Astrocyte (in vitro differentiated cells and primary cell): ENCODE data around the gene ITGBL1.

ENCODE experiments used
- EZH2 ChIP-seq: IDR thresholded peaks from 2 replicates; pipeline ENCODE4 v1.6.1; 2012; ENCODE audit warnings: mild to moderate bottlenecking, low read length, inconsistent platforms; ENCODE audit not compliant: insufficient read depth
- TF ChIP-seq, protein P1 (sequence below): IDR thresholded peaks from 2 replicates; pipeline ENCODE4 v1.5.1; 2011; ENCODE audit warnings: low read depth, mild to moderate bottlenecking, inconsistent platforms, low read length, moderate library complexity; ENCODE audit not compliant: insufficient read depth

DNA sequence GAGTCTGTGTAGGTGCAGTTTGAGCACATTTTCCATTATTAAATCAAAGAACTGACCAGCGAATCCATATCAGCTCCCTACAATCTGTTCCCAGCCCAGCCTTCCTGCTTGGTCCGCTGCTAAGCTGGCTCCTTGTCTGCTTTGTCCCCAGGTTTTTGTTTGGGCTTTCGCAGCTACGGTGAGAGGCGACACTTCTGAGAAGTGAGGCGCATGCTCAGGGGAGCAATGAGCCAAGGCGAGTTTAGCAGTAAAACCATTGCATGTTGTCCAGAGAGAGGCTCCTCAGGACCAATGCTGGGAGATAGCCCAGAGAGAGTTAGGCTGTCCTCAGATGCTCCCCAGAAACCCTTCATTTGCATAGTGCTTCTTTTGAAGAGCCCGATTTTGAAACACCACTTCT is 162.0 kb downstream of the ITGBL1 start:
- TF ChIP-seq, protein P1, sequence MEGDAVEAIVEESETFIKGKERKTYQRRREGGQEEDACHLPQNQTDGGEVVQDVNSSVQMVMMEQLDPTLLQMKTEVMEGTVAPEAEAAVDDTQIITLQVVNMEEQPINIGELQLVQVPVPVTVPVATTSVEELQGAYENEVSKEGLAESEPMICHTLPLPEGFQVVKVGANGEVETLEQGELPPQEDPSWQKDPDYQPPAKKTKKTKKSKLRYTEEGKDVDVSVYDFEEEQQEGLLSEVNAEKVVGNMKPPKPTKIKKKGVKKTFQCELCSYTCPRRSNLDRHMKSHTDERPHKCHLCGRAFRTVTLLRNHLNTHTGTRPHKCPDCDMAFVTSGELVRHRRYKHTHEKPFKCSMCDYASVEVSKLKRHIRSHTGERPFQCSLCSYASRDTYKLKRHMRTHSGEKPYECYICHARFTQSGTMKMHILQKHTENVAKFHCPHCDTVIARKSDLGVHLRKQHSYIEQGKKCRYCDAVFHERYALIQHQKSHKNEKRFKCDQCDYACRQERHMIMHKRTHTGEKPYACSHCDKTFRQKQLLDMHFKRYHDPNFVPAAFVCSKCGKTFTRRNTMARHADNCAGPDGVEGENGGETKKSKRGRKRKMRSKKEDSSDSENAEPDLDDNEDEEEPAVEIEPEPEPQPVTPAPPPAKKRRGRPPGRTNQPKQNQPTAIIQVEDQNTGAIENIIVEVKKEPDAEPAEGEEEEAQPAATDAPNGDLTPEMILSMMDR, result no peak
- TF ChIP-seq EZH2, result no peak
